TTC549 (cell line): ENCODE measurements around the gene SURF4.

Source experiments
- FAIRE-seq: peaks from 2 replicates; lab custom pipeline; 2012; peaks lifted over from hg19 to GRCh38; lab: Jason Lieb, UNC

The SURF4 gene

DNA sequence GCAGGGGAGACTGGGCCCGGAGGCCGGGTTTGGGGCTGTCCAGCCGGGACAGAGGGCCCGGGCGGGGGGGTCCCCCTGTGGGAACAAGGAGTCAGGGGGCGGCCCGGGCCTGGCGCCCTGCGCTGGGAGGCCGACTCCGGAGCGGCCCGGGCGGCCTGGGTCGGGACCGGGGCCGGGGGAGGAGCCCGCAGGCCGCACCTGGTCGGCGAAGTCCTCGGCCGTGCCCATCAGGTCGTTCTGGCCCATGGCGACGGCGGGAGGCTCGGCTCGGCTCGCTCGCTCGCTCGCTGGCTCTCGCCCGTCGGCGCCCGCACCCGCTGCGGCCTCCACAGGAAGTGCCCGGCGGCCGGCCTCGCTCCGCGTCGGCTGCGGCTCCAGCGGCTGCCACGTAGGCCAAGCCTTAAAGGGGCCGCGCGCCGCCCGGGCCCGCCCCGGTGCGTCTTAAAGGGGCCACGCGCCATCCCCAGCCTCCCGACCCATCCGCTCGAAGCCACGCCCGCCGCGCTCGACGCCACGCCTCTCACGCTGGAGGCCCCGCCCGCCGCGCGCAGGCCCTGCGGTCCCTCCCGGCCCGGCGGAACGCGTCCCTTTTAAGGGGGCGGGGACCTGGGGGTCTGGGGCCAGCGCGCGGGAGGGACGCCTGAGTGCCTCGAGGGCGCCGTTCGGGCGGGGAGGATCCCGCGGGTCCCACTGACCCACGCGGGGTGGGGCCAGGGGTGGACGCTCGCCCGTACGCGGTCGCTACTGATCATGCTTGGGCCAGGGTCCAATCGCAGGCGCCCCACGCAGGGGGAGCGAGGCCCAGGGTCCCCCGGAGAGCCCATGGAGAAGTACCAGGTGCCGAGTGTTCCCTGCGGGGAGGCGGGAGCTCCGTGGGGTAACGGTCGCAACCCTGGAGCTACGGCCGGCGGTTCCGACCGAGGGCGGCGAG, at the start of gene SURF4, which contains the start of gene STKLD1:
Gene SURF4, minus strand, starts transcription at position 337 of the 931 bp plus-strand sequence. Its CDS starts 91 bp downstream, at position 246.
Gene STKLD1, plus strand, starts transcription at position 643 of the 931 bp plus-strand sequence. Its CDS starts 108 bp downstream, at position 751.
- FAIRE-seq: no peak

GRCh38 chr9:133425049-133425632, 49.3 kb upstream of the SURF4 start:
- no peak for FAIRE-seq

DNA sequence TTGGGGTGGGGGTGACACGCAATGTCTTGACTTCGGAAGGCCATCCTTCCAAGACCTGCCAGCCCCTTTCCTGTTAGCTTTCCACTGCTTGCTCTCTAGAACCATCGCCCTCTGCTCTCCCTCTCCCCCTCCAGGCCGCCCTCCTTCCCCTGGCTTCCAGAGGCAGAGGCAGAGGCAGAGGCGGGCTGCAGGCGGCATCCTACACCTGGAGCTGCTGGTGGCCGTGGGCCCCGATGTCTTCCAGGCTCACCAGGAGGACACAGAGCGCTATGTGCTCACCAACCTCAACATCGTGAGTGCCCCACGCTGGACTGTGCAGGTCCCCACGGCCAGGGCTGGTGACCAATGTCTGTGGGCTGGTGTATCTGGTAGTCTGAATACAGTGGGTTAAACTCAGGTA, 48.3 kb upstream of the SURF4 start:
- no peak for FAIRE-seq

DNA sequence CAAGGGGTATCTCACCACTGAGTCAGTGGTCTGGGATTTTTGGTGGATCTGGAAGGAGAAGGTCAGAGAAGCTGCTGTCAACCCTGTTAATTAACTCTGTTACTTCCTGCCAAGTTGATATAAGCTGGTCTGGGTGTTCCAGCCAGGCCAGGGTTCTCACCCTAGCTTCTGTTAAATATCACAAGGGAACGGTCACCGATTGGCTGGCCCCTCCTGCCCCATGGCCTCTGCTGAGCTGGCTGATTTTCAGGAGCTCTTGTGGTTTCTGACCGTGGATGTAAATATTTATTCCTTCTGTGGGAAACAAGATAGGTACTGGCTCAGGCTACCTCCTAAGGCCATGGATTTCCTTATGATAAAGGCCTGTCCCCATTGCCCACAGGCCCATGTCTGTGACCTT, 47.4 kb upstream of the SURF4 start:
- FAIRE-seq: no peak

- FAIRE-seq: no peak
Observed at GRCh38 chr9:133421615-133422542, 46.0 kb upstream of the SURF4 start, which contains the start of gene ADAMTS13. TSS of gene ADAMTS13 (plus strand) at chr9:133422367. CDS start at chr9:133422444, 77 bp downstream.

DNA sequence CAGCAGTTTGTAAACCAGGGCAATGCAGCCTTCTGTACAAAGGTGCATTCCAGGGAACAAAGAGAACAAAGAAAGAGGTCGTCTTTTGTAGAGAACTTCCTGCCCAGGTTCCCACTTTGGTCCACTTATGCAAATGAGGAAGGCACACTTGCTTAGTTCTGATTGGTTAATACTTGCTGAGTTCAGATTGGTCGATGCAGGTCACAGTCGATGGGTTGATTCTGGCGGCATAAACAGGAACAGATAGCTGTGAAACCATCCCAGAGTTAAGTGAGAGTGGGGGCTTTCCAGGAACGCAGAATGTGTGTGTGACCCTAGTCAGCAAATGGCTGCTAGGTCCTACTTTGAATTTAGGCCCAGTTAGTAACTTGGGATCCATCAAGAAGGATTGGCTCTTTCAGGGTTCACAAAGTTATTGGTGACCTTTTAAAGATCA, 44.5 kb upstream of the SURF4 start:
- FAIRE-seq: no peak

GRCh38 chr9:133419005-133419404, 43.1 kb upstream of the SURF4 start:
- no peak for FAIRE-seq

DNA sequence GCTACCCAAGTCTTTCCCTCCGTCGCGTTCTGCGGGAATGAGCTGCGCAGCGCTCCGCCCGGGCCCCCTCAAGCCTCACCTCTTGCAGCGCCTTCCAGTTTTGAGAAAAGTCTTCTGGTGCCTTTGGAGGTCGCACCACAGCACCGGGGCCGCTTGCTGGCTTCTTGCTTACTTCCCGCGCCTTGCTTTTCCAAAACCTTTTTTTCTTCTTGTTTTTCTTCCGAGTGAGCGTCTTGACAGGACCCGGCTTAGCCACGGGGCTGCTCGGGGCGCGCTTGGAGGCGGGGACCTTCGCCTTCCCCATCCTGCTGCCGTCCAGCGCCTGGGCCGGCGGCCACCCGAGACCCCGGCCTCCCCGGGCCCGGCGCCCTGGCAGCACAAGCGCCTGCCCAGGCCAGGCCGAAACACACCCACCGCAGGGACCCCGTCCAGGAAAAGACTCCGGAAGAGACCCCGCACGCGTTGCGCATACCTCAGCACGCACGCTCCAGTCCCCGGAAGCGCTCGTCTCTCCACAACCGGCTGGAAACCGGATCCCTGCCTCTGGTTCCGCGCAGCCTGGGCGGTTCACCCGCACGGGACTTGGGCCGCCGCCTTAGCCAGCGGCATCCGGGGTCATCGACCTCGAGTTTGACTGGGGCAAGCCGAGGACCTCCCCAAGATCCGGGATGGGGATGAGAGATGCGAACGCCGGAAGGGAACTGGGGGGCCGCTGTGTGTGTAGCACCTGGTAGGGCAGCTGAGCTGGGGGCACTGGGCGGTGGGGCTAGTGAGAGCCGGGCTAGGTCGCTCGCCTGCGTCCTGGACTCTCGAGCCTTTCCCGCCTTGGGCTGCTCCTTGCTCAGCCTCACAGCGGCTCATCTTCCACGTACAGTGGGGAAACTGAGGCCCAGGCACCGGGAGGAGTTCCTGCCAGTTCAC, 41.9 kb upstream of the SURF4 start, which contains the start of gene REXO4:
Gene REXO4, minus strand, starts transcription at position 470 of the 921 bp plus-strand sequence. Its CDS starts 166 bp downstream, at position 304.
- FAIRE-seq: no peak

GRCh38 chr9:133415170-133415569, 39.3 kb upstream of the SURF4 start:
- FAIRE-seq: no peak

DNA sequence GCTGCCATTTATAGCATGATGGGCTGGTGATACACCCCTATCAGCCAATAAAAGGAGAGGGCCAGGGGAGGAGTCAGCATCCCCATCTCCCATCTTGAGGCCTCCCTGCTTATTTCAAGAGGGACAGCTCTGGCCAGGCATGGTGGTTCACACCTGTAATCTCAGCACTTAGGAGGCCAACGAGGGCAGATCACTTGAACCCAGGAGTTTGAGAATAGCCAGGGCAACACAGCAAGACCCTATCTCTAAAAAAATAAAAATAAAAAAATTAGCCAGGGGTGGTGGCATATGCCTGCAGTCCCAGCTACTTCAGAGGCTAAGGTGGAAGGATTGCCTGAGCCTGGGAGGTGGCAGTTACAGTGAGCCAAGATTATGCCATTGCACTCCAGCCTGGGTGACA, 32.2 kb upstream of the SURF4 start:
- no peak for FAIRE-seq

DNA sequence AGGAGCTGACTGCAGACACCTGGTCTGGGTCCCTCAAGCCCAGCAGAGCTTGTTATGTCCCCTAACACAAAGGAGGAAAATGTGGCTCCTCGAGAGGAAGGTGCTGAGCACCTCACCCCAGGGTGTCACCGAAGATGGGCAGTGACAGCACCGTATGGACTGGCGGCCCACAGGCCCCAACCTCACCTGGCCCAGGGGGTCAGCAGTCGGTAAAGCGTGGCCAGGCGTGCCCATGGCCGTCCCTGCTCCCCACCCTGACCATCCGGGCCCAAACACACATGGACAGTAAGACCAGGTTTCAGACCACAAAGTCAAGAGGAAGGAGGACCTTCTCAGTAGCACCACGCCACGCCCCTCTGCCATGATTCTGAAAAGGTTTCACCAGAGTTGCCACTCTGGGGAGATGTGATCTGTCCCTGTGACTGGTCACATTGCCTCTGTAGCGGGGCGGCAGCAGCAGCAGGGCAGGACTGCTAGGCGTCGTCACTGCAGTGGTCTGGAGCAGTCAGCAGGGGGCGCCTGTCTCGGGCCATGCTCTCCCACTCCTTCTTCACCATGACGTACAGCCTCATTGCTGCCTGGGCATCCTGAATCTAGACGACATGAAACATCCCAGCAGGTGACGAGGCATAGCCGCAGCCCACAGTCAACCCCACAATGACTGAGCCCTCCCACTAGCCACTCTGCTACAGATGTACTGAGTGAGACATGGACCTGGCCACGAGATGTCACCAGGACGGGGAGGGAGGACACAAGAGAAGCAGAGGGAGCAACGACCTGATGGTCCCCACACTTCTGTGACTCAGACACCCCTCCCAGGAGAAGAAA, 30.8 kb upstream of the SURF4 start:
- FAIRE-seq: no peak

DNA sequence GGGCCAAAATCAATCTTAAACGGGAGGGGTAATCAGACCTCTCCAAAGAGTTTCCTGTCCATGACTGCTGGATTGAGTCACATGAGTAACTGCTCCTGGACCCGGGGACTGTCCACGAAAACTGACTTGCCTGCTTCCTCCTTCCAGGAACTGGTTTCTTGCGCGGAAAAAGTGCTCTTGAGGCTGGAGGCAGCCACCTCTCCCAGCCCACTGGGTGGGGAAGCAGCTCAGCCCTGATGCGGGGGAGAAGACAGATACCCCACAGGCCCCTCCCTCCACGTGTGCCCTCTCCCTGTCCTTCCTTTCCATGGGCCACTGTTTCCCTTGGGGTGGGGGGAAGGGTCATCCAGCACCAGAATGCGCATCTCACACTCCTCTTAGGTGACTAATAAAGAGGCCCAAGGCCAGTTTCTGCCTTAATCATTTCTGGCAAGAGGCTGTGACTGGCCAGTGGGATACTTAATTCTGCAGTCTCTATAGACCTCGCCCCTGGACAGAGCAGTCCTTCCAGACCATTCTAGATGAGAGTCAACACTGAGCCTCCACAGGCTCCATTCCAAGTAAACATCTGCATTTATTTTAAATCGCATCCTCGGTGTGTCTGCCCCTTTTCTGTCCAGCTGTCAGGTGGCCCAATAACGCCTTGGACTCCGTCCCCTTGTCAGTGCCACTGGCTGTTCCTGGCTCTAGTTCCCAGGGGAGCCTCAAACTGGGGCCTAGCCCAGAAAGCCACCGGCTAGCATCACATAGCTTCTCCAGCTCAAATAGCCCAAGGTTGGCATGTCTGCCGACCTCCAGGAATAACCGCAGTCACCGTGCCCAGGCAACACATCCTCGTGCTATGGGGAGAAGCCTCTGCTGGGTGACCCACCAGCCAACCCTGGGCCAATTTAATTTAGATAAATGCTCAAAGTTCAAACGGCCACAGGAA, 29.9 kb upstream of the SURF4 start:
- FAIRE-seq: no peak

DNA sequence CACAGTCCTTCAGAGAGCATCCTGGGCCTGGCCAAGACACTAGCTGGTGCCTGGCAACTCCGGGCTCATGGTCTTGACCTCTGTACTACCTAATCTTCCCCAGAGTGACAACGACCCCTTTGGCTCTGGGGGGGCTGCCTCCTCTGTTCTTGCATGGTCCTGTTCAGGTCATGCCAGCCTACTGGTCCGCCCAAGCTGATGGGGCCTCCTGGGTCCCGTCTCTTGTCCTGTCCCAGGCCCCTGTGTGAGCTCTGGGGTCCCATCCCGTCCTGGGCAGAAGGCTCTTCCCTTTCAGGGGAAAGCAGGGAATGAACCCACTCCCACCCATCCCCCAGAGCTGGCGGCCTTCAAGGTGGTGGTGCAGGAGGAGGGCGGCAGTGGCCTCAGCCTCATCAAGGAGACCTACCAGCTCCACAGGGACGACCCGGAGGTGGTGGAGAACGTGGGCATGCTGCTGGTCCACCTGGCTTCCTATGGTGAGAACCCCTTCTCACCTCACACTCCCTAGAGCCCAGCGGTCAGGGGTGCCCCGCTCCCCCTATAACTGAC, 28.7 kb upstream of the SURF4 start:
- no peak for FAIRE-seq

DNA sequence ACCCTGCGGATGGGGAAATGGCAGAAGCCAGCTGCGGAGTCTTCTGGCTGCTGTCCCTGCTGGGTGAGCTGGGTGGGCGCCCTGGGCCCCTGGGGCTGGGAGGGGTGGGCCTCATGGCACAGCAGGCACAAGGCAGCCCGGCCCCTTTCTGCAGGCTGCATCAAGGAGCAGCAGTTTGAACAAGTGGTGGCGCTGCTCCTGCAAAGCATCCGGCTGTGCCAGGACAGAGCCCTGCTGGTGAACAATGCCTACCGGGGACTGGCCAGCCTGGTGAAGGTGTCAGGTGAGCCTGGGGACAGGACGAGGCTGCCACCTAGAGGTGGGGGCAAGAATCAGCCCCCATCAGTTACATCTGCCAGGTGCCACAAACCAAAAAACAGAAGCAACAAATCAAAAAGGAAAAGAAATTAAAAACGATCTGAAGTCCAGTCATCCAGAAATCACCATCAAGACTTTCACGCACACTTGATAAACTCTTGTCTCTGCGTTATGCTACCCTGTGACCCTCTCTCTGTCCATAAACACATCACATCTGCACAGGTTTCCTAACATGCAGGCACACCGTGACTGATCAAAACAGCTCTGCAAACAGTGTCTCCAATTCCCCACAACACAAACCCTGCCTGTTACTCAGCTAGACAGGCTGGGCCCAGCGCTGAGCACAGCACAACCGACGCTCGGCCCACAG, 28.1 kb upstream of the SURF4 start:
- FAIRE-seq: no peak

GRCh38 chr9:133402689-133403088, 26.8 kb upstream of the SURF4 start:
- no peak for FAIRE-seq

- FAIRE-seq: no peak
Observed at GRCh38 chr9:133401588-133401987, 25.7 kb upstream of the SURF4 start.

DNA sequence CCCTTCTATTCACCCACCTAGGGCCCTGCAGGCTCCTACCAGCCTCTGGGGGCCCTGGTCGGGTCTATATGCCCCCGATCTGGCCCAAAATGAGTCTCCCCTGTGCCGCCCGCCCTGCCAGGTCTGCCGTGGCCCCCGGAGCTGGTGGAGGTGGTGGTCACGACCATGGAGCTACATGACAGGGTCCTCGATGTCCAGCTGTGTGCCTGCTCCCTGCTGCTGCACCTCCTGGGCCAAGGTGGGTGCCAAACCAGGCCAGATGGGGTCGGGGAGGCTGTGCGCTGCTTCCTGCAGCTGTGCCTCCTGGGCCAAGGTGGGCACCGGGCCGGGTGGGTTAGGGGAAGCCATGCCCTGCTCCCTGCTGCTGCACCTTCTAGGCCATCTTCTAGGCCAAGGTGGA, 24.4 kb upstream of the SURF4 start:
- FAIRE-seq: no peak

- FAIRE-seq: no peak
Observed at GRCh38 chr9:133397895-133398294, 22.0 kb upstream of the SURF4 start.
